Urinary bladder (tissue), 4 donors: Measurements from ENCODE around the gene HIC2. TPM values are rescaled to one million over a fixed set of nuclear protein-coding genes. Genes with fewer than 3 reads are reported as not detected.
"Not testable (repeated sequence)": the region's sequence is repeated elsewhere in the genome, so short reads cannot be mapped to it uniquely, and the experiment has no call there.

Source experiments
- DNase-seq: peaks from one replicate; pipeline ENCODE4 v3.0.0-alpha.2; 2015; ENCODE audit errors: extremely low spot score
- H3K27ac ChIP-seq: one replicate; pipeline ENCODE4 v1.5.1; 2013; ENCODE audit warnings: low read depth, mild to moderate bottlenecking, moderate library complexity
- H3K36me3 ChIP-seq: one replicate; pipeline ENCODE4 v1.6.1; 2013; ENCODE audit warnings: mild to moderate bottlenecking, moderate library complexity; ENCODE audit not compliant: insufficient read depth
- H3K4me1 ChIP-seq: one replicate; pipeline ENCODE4 v1.6.1; 2013; ENCODE audit warnings: mild to moderate bottlenecking, moderate library complexity; ENCODE audit not compliant: insufficient read depth
- H3K4me3 ChIP-seq: one replicate; pipeline ENCODE4 v1.5.1; 2013; ENCODE audit warnings: low read depth, low read length
- WGBS: extraction: QIAGEN DNeasy Blood & Tissue Kit; methylation state at CpG from one replicate; pipeline ENCODE4 v1.1.7; 2013; 5-methylcytosine and 5-hydroxymethylcytosine counted together
- polyA plus RNA-seq: library from polyadenylated mRNA; stranded (reverse); fragments of 200-250 nt; gene quantifications from one replicate; pipeline ENCODE4 v1.2.3, GENCODE V29; 2013
- total RNA-seq: library from RNA; depleted of rRNA; stranded (reverse); fragments of >200 nt; gene quantifications from one replicate; pipeline ENCODE4 v1.2.3, GENCODE V29; 2014
- donor health status: healthy with polysubstance abuse.
- donor health status: healthy.

The HIC2 gene
- total and polyA plus RNA-seq, 2 donors: 2.0 to 5.0 TPM

- not testable (repeated sequence) for H3K27ac ChIP-seq, H3K4me1 ChIP-seq, H3K4me3 ChIP-seq, H3K36me3 ChIP-seq, DNase-seq
- WGBS: 100% methylated on average over 1 of the region's 4 CpGs
Measured at GRCh38 chr22:21407792-21408191, 9.4 kb upstream of the HIC2 start.

GRCh38 chr22:21416375-21416774 lies 796 bp upstream of the HIC2 start:
- not testable (repeated sequence) for H3K4me1 ChIP-seq, H3K27ac ChIP-seq
- 31% methylated on average over 7 of the region's 25 CpGs for WGBS

GRCh38 chr22:21417853-21418252 lies 682 bp downstream of the HIC2 start:
- WGBS: 0% methylated on average over 16 of the region's 33 CpGs
- peak overlapping the region; percentile 37 for H3K4me3 ChIP-seq
- not testable (repeated sequence) for H3K36me3 ChIP-seq, DNase-seq, H3K4me1 ChIP-seq, H3K27ac ChIP-seq

More at GRCh38 chr22:21416375-21416774, 796 bp upstream of the HIC2 start:
- not testable (repeated sequence) for H3K4me3 ChIP-seq, H3K36me3 ChIP-seq, DNase-seq

- not testable (repeated sequence) for H3K27ac ChIP-seq, DNase-seq, H3K4me1 ChIP-seq, H3K4me3 ChIP-seq, H3K36me3 ChIP-seq
- WGBS: 74% methylated on average over 5 of the region's 15 CpGs
Measured at GRCh38 chr22:21418974-21419638, 1.9 kb downstream of the HIC2 start.

GRCh38 chr22:21420180-21420763 lies 3.1 kb downstream of the HIC2 start:
- not testable (repeated sequence) for H3K36me3 ChIP-seq, H3K4me1 ChIP-seq, H3K4me3 ChIP-seq, DNase-seq, H3K27ac ChIP-seq
- WGBS: 48% methylated on average over 5 of the region's 19 CpGs

- WGBS: no CpG with 5 or more reads among the region's 12 CpGs
- not testable (repeated sequence) for DNase-seq
Measured at GRCh38 chr22:21424084-21424709, 7.0 kb downstream of the HIC2 start.

GRCh38 chr22:21434378-21435233 lies 17.4 kb downstream of the HIC2 start:
- H3K4me3 ChIP-seq, DNase-seq, H3K27ac ChIP-seq, H3K4me1 ChIP-seq, H3K36me3 ChIP-seq: not testable (repeated sequence)
- no CpG with 5 or more reads among the region's 15 CpGs for WGBS

More at GRCh38 chr22:21424084-21424709, 7.0 kb downstream of the HIC2 start:
- H3K4me3 ChIP-seq, H3K27ac ChIP-seq, H3K36me3 ChIP-seq, H3K4me1 ChIP-seq: not testable (repeated sequence)

GRCh38 chr22:21435998-21436810 lies 19.0 kb downstream of the HIC2 start:
- DNase-seq, H3K36me3 ChIP-seq, H3K4me1 ChIP-seq, H3K4me3 ChIP-seq, H3K27ac ChIP-seq: not testable (repeated sequence)
- 27% methylated on average over 3 of the region's 12 CpGs for WGBS

GRCh38 chr22:21438013-21438412 lies 20.8 kb downstream of the HIC2 start:
- not testable (repeated sequence) for DNase-seq

GRCh38 chr22:21440018-21440636 lies 23.0 kb downstream of the HIC2 start:
- not testable (repeated sequence) for H3K4me1 ChIP-seq, H3K4me3 ChIP-seq, H3K36me3 ChIP-seq, H3K27ac ChIP-seq, DNase-seq
- no CpG with 5 or more reads among the region's 10 CpGs for WGBS

More at GRCh38 chr22:21438013-21438412, 20.8 kb downstream of the HIC2 start:
- not testable (repeated sequence) for H3K4me1 ChIP-seq, H3K27ac ChIP-seq, H3K36me3 ChIP-seq, H3K4me3 ChIP-seq
- WGBS: 94% methylated on average over 4 of the region's 6 CpGs

- not testable (repeated sequence) for DNase-seq, H3K36me3 ChIP-seq, H3K27ac ChIP-seq, H3K4me1 ChIP-seq, H3K4me3 ChIP-seq
- WGBS: no CpG with 5 or more reads among the region's 16 CpGs
Measured at GRCh38 chr22:21440676-21441075, 23.5 kb downstream of the HIC2 start.

- 100% methylated on average over 3 of the region's 6 CpGs for WGBS
- not testable (repeated sequence) for DNase-seq, H3K36me3 ChIP-seq, H3K27ac ChIP-seq, H3K4me1 ChIP-seq, H3K4me3 ChIP-seq
Measured at GRCh38 chr22:21441170-21441569, 24.0 kb downstream of the HIC2 start.
